Right lobe of liver (tissue), 6 donors: ENCODE data around the gene ALKBH1. TPM values are rescaled to one million over a fixed set of nuclear protein-coding genes. Genes with fewer than 3 reads are reported as not detected.

Source experiments
- ATAC-seq, 4 donors: fragments of 200-7000 bp; cut with Tn5 transposase; one replicate each; pipeline ENCODE4 v1.9.1; 2020; ENCODE audit warnings: mild to moderate bottlenecking in 4 of 4, moderate library complexity in 4 of 4
- DNase-seq, 3 donors: peaks; one replicate each; pipeline ENCODE4 v3.0.0-alpha.2; 2020
- H3K27ac ChIP-seq, 3 donors: fragments of 200-600 bp; one replicate each; pipeline ENCODE4 v1.8.0; 2022
- H3K27me3 ChIP-seq, 2 donors: fragments of 200-600 bp; one replicate each; pipeline ENCODE4 v1.8.0; 2022
- H3K36me3 ChIP-seq, 4 donors: fragments of 200-600 bp; sonication (generic) in 1 of 4; one replicate each; pipeline versions ENCODE4 v1.5.1 to v1.8.0; 2017 to 2022; ENCODE audit warnings: control low read depth in 1 of 4
- H3K4me1 ChIP-seq, 4 donors: fragments of 200-600 bp; sonication (generic) in 1 of 4; one replicate each; pipeline versions ENCODE4 v1.5.1 to v1.8.0; 2017 to 2022; ENCODE audit warnings: control low read depth in 1 of 4
- H3K4me3 ChIP-seq, 3 donors: fragments of 200-600 bp; one replicate each; pipeline ENCODE4 v1.8.0; 2022
- H3K9me3 ChIP-seq, 4 donors: fragments of 200-600 bp; sonication (generic) in 1 of 4; one replicate each; pipeline versions ENCODE4 v1.5.1 to v1.8.0; 2017 to 2022; ENCODE audit warnings: control low read depth in 1 of 4
- CTCF ChIP-seq, 4 donors: fragments of 200-600 bp in 3 of 4; fragments of 450-650 bp in 1 of 4; IDR thresholded peaks; one replicate each; pipeline versions ENCODE4 v1.5.1 to v1.8.0; 2016 to 2022; ENCODE audit warnings: antibody characterized with exemption in 4 of 4, mild to moderate bottlenecking in 2 of 4
- POLR2A ChIP-seq: fragments of 450-650 bp; IDR thresholded peaks from one replicate; pipeline ENCODE4 v1.6.1; 2017; ENCODE audit warnings: antibody characterized with exemption, mild to moderate bottlenecking
- WGBS: methylation state at CpG from one replicate; pipeline ENCODE4 v1.1.6; 2018; ENCODE audit warnings: low coverage, low lambda C conversion rate; ENCODE audit not compliant: insufficient coverage; ENCODE audit errors: missing lambda C conversion rate; 5-methylcytosine and 5-hydroxymethylcytosine counted together
- intact Hi-C, 2 donors: fragments of 100-400 bp; cut with DNase I; formaldehyde crosslinking; loops; one replicate each; pipeline versions ENCODE4 v1.11.2 to v1.14.1; 2022
- total RNA-seq, 6 experiments: library from RNA; depleted of rRNA in 2 of 6; stranded (reverse); fragments of >200 nt in 2 of 6; fragmentation: NEBNext Ultra II Directional in 3 of 6; extraction: Animal tissue kit (Norgen Biotek cat#: 25700) in 3 of 6; gene quantifications; one replicate each; pipeline versions ENCODE4 v1.1.0 to v1.2.4, GENCODE V29; 2016 to 2023
- donor health status: DM: no; HTN: yes; CAD: no.
- donor health status: DM: no; HTN: no; CAD: no.
- donor health status: DM: no; HTN: no; CAD: no.
- donor health status: DM: no; HTN: yes; CAD: no.
- donor health status: DM: no; HTN: yes; CAD: no.

Gene ALKBH1
- total RNA-seq, 6 experiments from 2014 or later = 4.9 to 7.1 (median 5.5) TPM

GRCh38 chr14:77710364-77710763, 2.5 kb upstream of the ALKBH1 start:
- DNase-seq (no peak), ATAC-seq (peak in 1 of 4 donors; percentile 41)
- H3K9me3 ChIP-seq = no peaks in the 10 kb centered on the region
- H3K27me3 ChIP-seq = no peaks in the 10 kb centered on the region
- intact Hi-C loops = no loop called here
- H3K27ac ChIP-seq = no peak overlapping the region
- 41% methylated on average over 2 of the region's 2 CpGs for WGBS
- H3K36me3 ChIP-seq = peaks cover 2 to 46% (median 15%) of the 10 kb centered on the region in 4 donors
- TF ChIP-seq POLR2A (no peak), CTCF (IDR thresholded peaks at IDR 0.05) (no peak)
- peaks cover 0 to 29% (median 13%) of the 10 kb centered on the region in 4 donors for H3K4me1 ChIP-seq
- no peak overlapping the region for H3K4me3 ChIP-seq

- Histone ChIP-seq H3K27me3 (no peaks in the 10 kb centered on the region), H3K27ac (no peak overlapping the region), H3K36me3 (peaks cover 2 to 40% (median 13%) of the 10 kb centered on the region in 4 donors), H3K9me3 (no peaks in the 10 kb centered on the region), H3K4me3 (no peak overlapping the region), H3K4me1 (peaks cover 0 to 29% (median 13%) of the 10 kb centered on the region in 4 donors)
- WGBS = 51% methylated on average over 3 of the region's 3 CpGs
- DNase-seq = no peak
- no peak for ATAC-seq
- intact Hi-C loops = no loop called here
- TF ChIP-seq POLR2A (no peak), CTCF (IDR thresholded peaks at IDR 0.05) (no peak)
These were observed 1.6 kb upstream of the ALKBH1 start for GRCh38 chr14:77709412-77709811.

- TF ChIP-seq CTCF (IDR thresholded peaks at IDR 0.05) (no peak), POLR2A (no peak)
- H3K9me3 ChIP-seq = no peaks in the 10 kb centered on the region
- peaks cover 2 to 40% (median 11%) of the 10 kb centered on the region in 4 donors for H3K36me3 ChIP-seq
- peaks cover 0 to 29% (median 13%) of the 10 kb centered on the region in 4 donors for H3K4me1 ChIP-seq
- intact Hi-C loops = no loop called here
- DNase-seq (no peak), ATAC-seq (no peak)
- no peak overlapping the region for H3K27ac ChIP-seq
- no peaks in the 10 kb centered on the region for H3K27me3 ChIP-seq
- 12% methylated on average over 7 of the region's 7 CpGs for WGBS
- H3K4me3 ChIP-seq = peak overlapping the region; percentile 81 to 94 (median 89)
These were observed 926 bp upstream of the ALKBH1 start for GRCh38 chr14:77708749-77709148.

GRCh38 chr14:77707355-77707723, 484 bp downstream of the ALKBH1 start:
- H3K27ac ChIP-seq = peak overlapping the region in 2 of 3 donors; percentile 37 to 41
- H3K4me3 ChIP-seq = peak overlapping the region; percentile 81 to 94 (median 89)
- ATAC-seq (peak; percentile 49 to 59 (median 54)), DNase-seq (peak in 1 of 3 donors; percentile 31)
- no peaks in the 10 kb centered on the region for H3K9me3 ChIP-seq
- 0% methylated on average over 14 of the region's 14 CpGs for WGBS
- peaks cover 3 to 40% (median 12%) of the 10 kb centered on the region in 4 donors for H3K36me3 ChIP-seq
- TF ChIP-seq CTCF (IDR thresholded peaks at IDR 0.05) = peak in 3 of 4 donors; percentile 13 to 21 (median 14)
- no peak for TF ChIP-seq POLR2A
- intact Hi-C loops = no loop called here
- no peaks in the 10 kb centered on the region for H3K27me3 ChIP-seq
- H3K4me1 ChIP-seq = peaks cover 0 to 29% (median 13%) of the 10 kb centered on the region in 4 donors

- Histone ChIP-seq H3K36me3 (peaks cover 0 to 35% (median under 1%) of the 10 kb centered on the region in 4 donors), H3K4me1 (no peaks in the 10 kb centered on the region), H3K27me3 (no peaks in the 10 kb centered on the region), H3K27ac (no peak overlapping the region), H3K9me3 (no peaks in the 10 kb centered on the region), H3K4me3 (no peak overlapping the region)
- DNase-seq = no peak
- TF ChIP-seq CTCF (IDR thresholded peaks at IDR 0.05) = no peak
- TF ChIP-seq POLR2A = no peak
- 93% methylated on average over 2 of the region's 2 CpGs for WGBS
- intact Hi-C loops = no loop called here
- ATAC-seq = peak in 1 of 4 donors; percentile 39
These were observed 16.6 kb downstream of the ALKBH1 start for GRCh38 chr14:77691259-77691658.
